Gastroesophageal sphincter (tissue), 3 donors: Measurements from ENCODE around the gene UBR4.

ENCODE experiments used
- EP300 ChIP-seq: sonication (generic); formaldehyde crosslinking; IDR thresholded peaks from one replicate; pipeline ENCODE4 v1.6.1; 2017; ENCODE audit warnings: antibody characterized with exemption, mild to moderate bottlenecking
- TF ChIP-seq, protein P1 (sequence below), 4 experiments: fragments of 200-600 bp in 2 of 4; fragments of 450-650 bp in 2 of 4; sonication (generic) in 1 of 4; IDR thresholded peaks; one replicate each; pipeline ENCODE4 v1.5.1; 2017 to 2019; ENCODE audit warnings: antibody characterized with exemption in 4 of 4, mild to moderate bottlenecking in 2 of 4, moderate library complexity in 2 of 4

DNA sequence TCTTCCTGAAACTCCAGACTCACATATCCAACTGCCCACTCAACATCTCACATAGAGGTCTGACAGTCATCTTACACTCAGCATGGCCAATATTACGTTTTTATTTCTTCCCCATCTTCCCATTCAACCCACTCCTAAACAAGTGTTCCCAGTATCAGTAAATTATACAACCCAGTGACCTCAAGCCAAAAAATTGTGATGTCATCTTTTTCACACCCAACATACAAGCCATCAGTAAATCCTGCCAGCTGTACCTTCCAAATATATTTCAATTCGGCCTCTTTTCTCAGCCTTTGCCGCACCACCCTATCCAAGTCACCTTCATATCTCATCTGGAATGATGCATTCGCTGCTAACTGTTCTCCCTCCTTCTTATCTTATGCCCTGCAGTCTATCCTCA is 19.6 kb downstream of the UBR4 start:
- no peak for TF ChIP-seq EP300
- TF ChIP-seq, protein P1, sequence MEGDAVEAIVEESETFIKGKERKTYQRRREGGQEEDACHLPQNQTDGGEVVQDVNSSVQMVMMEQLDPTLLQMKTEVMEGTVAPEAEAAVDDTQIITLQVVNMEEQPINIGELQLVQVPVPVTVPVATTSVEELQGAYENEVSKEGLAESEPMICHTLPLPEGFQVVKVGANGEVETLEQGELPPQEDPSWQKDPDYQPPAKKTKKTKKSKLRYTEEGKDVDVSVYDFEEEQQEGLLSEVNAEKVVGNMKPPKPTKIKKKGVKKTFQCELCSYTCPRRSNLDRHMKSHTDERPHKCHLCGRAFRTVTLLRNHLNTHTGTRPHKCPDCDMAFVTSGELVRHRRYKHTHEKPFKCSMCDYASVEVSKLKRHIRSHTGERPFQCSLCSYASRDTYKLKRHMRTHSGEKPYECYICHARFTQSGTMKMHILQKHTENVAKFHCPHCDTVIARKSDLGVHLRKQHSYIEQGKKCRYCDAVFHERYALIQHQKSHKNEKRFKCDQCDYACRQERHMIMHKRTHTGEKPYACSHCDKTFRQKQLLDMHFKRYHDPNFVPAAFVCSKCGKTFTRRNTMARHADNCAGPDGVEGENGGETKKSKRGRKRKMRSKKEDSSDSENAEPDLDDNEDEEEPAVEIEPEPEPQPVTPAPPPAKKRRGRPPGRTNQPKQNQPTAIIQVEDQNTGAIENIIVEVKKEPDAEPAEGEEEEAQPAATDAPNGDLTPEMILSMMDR (IDR thresholded peaks at IDR 0.05), result no peak
